ENCODE results near the gene COPS4.

GRCh38 chr4:83009529-83009928 lies 25.5 kb upstream of the COPS4 start:
- TF ChIP-seq CTCF (conservative IDR thresholded peaks at IDR 0.05; ENCODE audit: low read length) (no peak), EZH2phosphoT487 (IDR thresholded peaks at IDR 0.05; ENCODE audit: borderline replicate concordance) (no peak)

All from Loucy (cell line).